Loucy (cell line): Measurements from ENCODE around the gene RUSC2.
"Not testable (repeated sequence)": the region's sequence is repeated elsewhere in the genome, so short reads cannot be mapped to it uniquely, and the experiment has no call there.

Experiments used
- H2AFZ ChIP-seq: fragments of 200-600 bp; sonication (generic); 2 replicates; pipeline ENCODE4 v1.6.0; 2016; ENCODE audit warnings: antibody characterized with exemption, mild to moderate bottlenecking, low read length, moderate library complexity
- H3F3A ChIP-seq: fragments of 200-600 bp; 2 replicates; pipeline ENCODE4 v1.6.0; 2016; ENCODE audit warnings: antibody characterized with exemption, low read depth, mild to moderate bottlenecking
- H3K27me3 ChIP-seq: fragments of 200-600 bp; sonication (generic); 2 replicates; pipeline ENCODE4 v1.6.1; 2014; ENCODE audit warnings: low read length, mild to moderate bottlenecking; ENCODE audit not compliant: insufficient read depth, poor library complexity, severe bottlenecking
- H3K36me3 ChIP-seq: fragments of 200-600 bp; sonication (generic); 2 replicates; pipeline ENCODE4 v1.6.1; 2016; ENCODE audit warnings: low read length; ENCODE audit not compliant: insufficient read depth
- H3K4me1 ChIP-seq: fragments of 200-600 bp; sonication (generic); 2 replicates; pipeline ENCODE4 v1.5.1; 2014; ENCODE audit warnings: low read length, mild to moderate bottlenecking; ENCODE audit not compliant: insufficient read depth, poor library complexity, severe bottlenecking
- H3K4me2 ChIP-seq: fragments of 200-600 bp; sonication (generic); 2 replicates; pipeline ENCODE4 v1.6.0; 2014; ENCODE audit warnings: antibody characterized with exemption, low read length, low read depth, mild to moderate bottlenecking; ENCODE audit not compliant: poor library complexity, severe bottlenecking
- H3K4me3 ChIP-seq: fragments of 200-600 bp; sonication (generic); 2 replicates; pipeline ENCODE4 v1.5.1; 2014; ENCODE audit warnings: low read length, mild to moderate bottlenecking, mixed read lengths; ENCODE audit not compliant: poor library complexity, severe bottlenecking
- H3K79me2 ChIP-seq: fragments of 200-600 bp; sonication (generic); 2 replicates; pipeline ENCODE4 v1.6.1; 2014; ENCODE audit warnings: low read length; ENCODE audit not compliant: insufficient read depth
- H3K9ac ChIP-seq: fragments of 200-600 bp; sonication (generic); 2 replicates; pipeline ENCODE4 v1.6.0; 2014; ENCODE audit warnings: mild to moderate bottlenecking, low read depth, low read length, moderate library complexity; ENCODE audit not compliant: poor library complexity, severe bottlenecking
- H3K9me2 ChIP-seq: fragments of 200-600 bp; sonication (generic); replicated peaks from 2 replicates; pipeline ENCODE4 v1.6.1; 2016; ENCODE audit warnings: low read depth, low read length, mixed read lengths
- H3K9me3 ChIP-seq: fragments of 200-600 bp; sonication (generic); 2 replicates; pipeline ENCODE4 v1.6.1; 2014; ENCODE audit warnings: mild to moderate bottlenecking, antibody characterized with exemption, low read length, low read depth; ENCODE audit not compliant: insufficient read depth
- H4K20me1 ChIP-seq: fragments of 200-600 bp; sonication (generic); 2 replicates; pipeline ENCODE4 v1.6.0; 2014; ENCODE audit warnings: antibody characterized with exemption, low read length, mild to moderate bottlenecking; ENCODE audit not compliant: insufficient read depth, poor library complexity, severe bottlenecking
- CTCF ChIP-seq: fragments of 200-600 bp; sonication (generic); conservative IDR thresholded peaks from 2 replicates; pipeline ENCODE4 v1.5.1; 2014; ENCODE audit warnings: mild to moderate bottlenecking, antibody characterized with exemption, low read length
- EZH2phosphoT487 ChIP-seq: fragments of 200-600 bp; IDR thresholded peaks from 2 replicates; pipeline ENCODE4 v1.6.1; 2018; ENCODE audit warnings: antibody characterized with exemption, mild to moderate bottlenecking, moderate library complexity, borderline replicate concordance

RUSC2 gene

GRCh38 chr9:35490910-35491465 lies 1.1 kb downstream of the RUSC2 start:
- Histone ChIP-seq H3K9me3 (no peaks in the 10 kb centered on the region), H2AFZ (no peak overlapping the region; the same call in 1 of the 2 replicates), H3K4me3 (peak overlapping the region; percentile 78), H3K79me2 (peaks cover 11% of the 10 kb centered on the region; the same call in 1 of the 2 replicates), H3K9me2 (no peaks in the 10 kb centered on the region), H3K36me3 (no peaks in the 10 kb centered on the region), H3K27me3 (no peaks in the 10 kb centered on the region), H4K20me1 (no peaks in the 10 kb centered on the region), H3K4me2 (peak overlapping the region; percentile 91), H3K4me1 (peaks cover 42% of the 10 kb centered on the region), H3F3A (peaks cover 24% of the 10 kb centered on the region), H3K9ac (peak overlapping the region; percentile 78)
- no peak for TF ChIP-seq EZH2phosphoT487
- no peak for TF ChIP-seq CTCF

GRCh38 chr9:35493119-35493518 lies 3.2 kb downstream of the RUSC2 start:
- H3K9me3 ChIP-seq, H3K9me2 ChIP-seq, H4K20me1 ChIP-seq, H3K36me3 ChIP-seq, H3K27me3 ChIP-seq, H3K9ac ChIP-seq, H2AFZ ChIP-seq, H3K4me3 ChIP-seq: not testable (repeated sequence)
- H3K4me1 ChIP-seq = peaks cover 47% of the 10 kb centered on the region
- H3K4me2 ChIP-seq = peak overlapping the region; percentile 91
- H3F3A ChIP-seq = peaks cover 25% of the 10 kb centered on the region
- H3K79me2 ChIP-seq = peaks cover 15% of the 10 kb centered on the region; the same call in 1 of the 2 replicates

- Histone ChIP-seq H2AFZ (no peak overlapping the region), H3F3A (peaks cover 24% of the 10 kb centered on the region), H3K4me3 (no peak overlapping the region), H3K4me1 (peaks cover 27% of the 10 kb centered on the region), H3K9me3 (peaks cover 4% of the 10 kb centered on the region; the same call in 1 of the 2 replicates), H4K20me1 (no peaks in the 10 kb centered on the region), H3K36me3 (no peaks in the 10 kb centered on the region), H3K9ac (no peak overlapping the region), H3K4me2 (peak overlapping the region; percentile 49), H3K27me3 (no peaks in the 10 kb centered on the region), H3K9me2 (no peaks in the 10 kb centered on the region), H3K79me2 (peaks cover 5% of the 10 kb centered on the region; the same call in 1 of the 2 replicates)
- TF ChIP-seq CTCF = no peak
- no peak for TF ChIP-seq EZH2phosphoT487
These were observed 6.1 kb downstream of the RUSC2 start for GRCh38 chr9:35495984-35496383.

- H3K79me2 ChIP-seq = not testable (repeated sequence)
These were observed 8.3 kb downstream of the RUSC2 start for GRCh38 chr9:35498245-35498644.

More at GRCh38 chr9:35498245-35498644, 8.3 kb downstream of the RUSC2 start:
- not testable (repeated sequence) for H3K9ac ChIP-seq, H2AFZ ChIP-seq, H3F3A ChIP-seq, H4K20me1 ChIP-seq, H3K4me3 ChIP-seq, H3K4me2 ChIP-seq, H3K27me3 ChIP-seq, H3K9me2 ChIP-seq, H3K36me3 ChIP-seq, H3K9me3 ChIP-seq
- H3K4me1 ChIP-seq = peaks cover 12% of the 10 kb centered on the region
